ENCODE data around the gene NOS1AP.

- TF ChIP-seq CTCF (IDR thresholded peaks at IDR 0.05; ENCODE audit: low read length) (peak; percentile 60), EZH2 (IDR thresholded peaks at IDR 0.05; ENCODE audit: borderline replicate concordance, low read length) (no peak)
These were observed 288.3 kb downstream of the NOS1AP start for GRCh38 chr1:162357681-162358266.

All from OCI-LY1 (cell line).